Measurements from ENCODE around the gene P2RY2.
"Not testable (repeated sequence)": the region's sequence is repeated elsewhere in the genome, so short reads cannot be mapped to it uniquely, and the experiment has no call there.

Gene P2RY2

GRCh38 chr11:73194034-73194507 is 24.0 kb upstream of the P2RY2 start:
- H3K27me3 Mint-ChIP-seq (ENCODE audit: low read depth), result peaks cover 19% of the 10 kb centered on the region
- TF ChIP-seq, protein P1, sequence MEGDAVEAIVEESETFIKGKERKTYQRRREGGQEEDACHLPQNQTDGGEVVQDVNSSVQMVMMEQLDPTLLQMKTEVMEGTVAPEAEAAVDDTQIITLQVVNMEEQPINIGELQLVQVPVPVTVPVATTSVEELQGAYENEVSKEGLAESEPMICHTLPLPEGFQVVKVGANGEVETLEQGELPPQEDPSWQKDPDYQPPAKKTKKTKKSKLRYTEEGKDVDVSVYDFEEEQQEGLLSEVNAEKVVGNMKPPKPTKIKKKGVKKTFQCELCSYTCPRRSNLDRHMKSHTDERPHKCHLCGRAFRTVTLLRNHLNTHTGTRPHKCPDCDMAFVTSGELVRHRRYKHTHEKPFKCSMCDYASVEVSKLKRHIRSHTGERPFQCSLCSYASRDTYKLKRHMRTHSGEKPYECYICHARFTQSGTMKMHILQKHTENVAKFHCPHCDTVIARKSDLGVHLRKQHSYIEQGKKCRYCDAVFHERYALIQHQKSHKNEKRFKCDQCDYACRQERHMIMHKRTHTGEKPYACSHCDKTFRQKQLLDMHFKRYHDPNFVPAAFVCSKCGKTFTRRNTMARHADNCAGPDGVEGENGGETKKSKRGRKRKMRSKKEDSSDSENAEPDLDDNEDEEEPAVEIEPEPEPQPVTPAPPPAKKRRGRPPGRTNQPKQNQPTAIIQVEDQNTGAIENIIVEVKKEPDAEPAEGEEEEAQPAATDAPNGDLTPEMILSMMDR (IDR thresholded peaks at IDR 0.05; ENCODE audit: unreplicated experiment in 3 of 3), result no peak
- no peak overlapping the region for H3K27ac Mint-ChIP-seq
- H3K4me1 Mint-ChIP-seq, result no peaks in the 10 kb centered on the region
- H3K36me3 Mint-ChIP-seq (ENCODE audit: low read depth), result no peaks in the 10 kb centered on the region
- H3K9me3 Mint-ChIP-seq, result no peaks in the 10 kb centered on the region
- no peak overlapping the region for H3K4me3 Mint-ChIP-seq

DNA sequence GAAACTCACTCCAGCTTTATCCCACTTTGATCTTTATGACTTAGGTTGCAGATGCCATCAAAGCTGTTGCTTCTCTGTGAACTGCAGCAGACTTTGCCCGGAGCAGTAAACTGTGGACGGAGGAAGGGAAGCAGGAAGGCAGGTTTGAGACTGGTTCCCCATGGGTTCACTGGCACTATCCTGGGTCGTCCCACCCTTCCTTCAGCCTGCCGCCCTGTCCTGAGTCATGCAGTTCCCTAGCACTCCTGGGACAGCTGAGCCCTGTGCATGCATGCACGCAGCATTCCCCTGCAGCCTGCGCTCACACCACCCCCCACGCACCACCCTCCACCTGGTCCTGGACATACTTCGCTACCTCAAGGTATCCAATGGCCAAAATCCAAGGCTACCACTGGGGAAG is 23.5 kb upstream of the P2RY2 start:
- H3K9me3 Mint-ChIP-seq, result no peaks in the 10 kb centered on the region
- no peak overlapping the region for H3K4me3 Mint-ChIP-seq
- TF ChIP-seq, protein P1 (IDR thresholded peaks at IDR 0.05; ENCODE audit: unreplicated experiment in 3 of 3), result no peak
- H3K27me3 Mint-ChIP-seq (ENCODE audit: low read depth), result peaks cover 19% of the 10 kb centered on the region
- H3K4me1 Mint-ChIP-seq, result no peaks in the 10 kb centered on the region
- H3K27ac Mint-ChIP-seq, result no peak overlapping the region
- H3K36me3 Mint-ChIP-seq (ENCODE audit: low read depth), result no peaks in the 10 kb centered on the region

DNA sequence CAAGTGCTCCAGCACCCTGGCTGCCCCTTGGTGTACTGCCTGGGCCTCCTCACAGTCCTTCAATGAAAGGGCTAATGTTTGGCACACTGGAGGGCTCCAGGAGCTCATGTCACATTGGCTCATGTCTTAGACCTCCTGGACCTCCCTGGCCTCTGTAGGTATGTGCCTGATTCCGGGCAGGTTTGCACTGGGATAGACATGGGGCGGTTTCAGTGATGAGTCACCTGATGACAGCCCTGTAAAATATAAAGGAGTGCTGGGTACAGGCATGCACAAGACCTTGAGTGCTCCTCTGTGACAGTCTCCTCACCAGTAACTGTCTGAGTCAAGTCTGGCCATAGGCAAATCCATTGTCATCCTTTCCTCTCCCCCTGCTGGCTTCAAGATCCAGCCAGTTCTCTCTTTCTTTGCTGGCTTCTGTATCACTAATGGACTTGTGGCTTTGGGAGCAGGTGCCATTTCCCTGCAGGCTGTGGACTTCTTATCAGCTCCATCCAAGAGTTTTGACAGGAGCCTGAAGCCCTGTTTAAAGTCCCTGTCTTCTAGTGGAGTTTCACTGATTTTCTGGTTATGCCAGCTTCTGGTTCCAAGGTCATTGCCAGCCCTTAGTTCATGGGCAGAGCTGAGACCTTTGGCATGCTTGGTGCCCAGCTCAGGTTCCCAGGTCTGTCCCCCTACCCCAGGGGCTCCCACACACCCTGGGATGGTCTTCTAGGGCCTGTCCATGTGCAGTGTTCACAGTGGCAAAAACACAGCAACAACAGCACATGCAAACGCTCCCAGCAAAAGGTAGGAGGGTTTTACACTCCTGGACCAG is 22.7 kb upstream of the P2RY2 start:
- no peaks in the 10 kb centered on the region for H3K36me3 Mint-ChIP-seq (ENCODE audit: low read depth)
- no peak overlapping the region for H3K27ac Mint-ChIP-seq
- peaks cover 14% of the 10 kb centered on the region for H3K27me3 Mint-ChIP-seq (ENCODE audit: low read depth)
- TF ChIP-seq, protein P1 (IDR thresholded peaks at IDR 0.05; ENCODE audit: unreplicated experiment in 3 of 3), result no peak
- no peaks in the 10 kb centered on the region for H3K9me3 Mint-ChIP-seq
- H3K4me1 Mint-ChIP-seq, result peaks cover 3% of the 10 kb centered on the region
- no peak overlapping the region for H3K4me3 Mint-ChIP-seq

- Mint-ChIP-seq H3K9me3 (no peaks in the 10 kb centered on the region), H3K4me3 (no peak overlapping the region), H3K36me3 (ENCODE audit: low read depth) (no peaks in the 10 kb centered on the region), H3K27ac (no peak overlapping the region), H3K4me1 (peaks cover 5% of the 10 kb centered on the region), H3K27me3 (ENCODE audit: low read depth) (peaks cover 8% of the 10 kb centered on the region)
- TF ChIP-seq, protein P1 (IDR thresholded peaks at IDR 0.05; ENCODE audit: unreplicated experiment in 3 of 3), result no peak
Measured at GRCh38 chr11:73196576-73196975, 21.5 kb upstream of the P2RY2 start.

GRCh38 chr11:73197348-73197747 is 20.7 kb upstream of the P2RY2 start:
- Mint-ChIP-seq H3K36me3 (ENCODE audit: low read depth) (no peaks in the 10 kb centered on the region), H3K27ac (no peak overlapping the region), H3K27me3 (ENCODE audit: low read depth) (peaks cover 8% of the 10 kb centered on the region), H3K4me1 (peaks cover 5% of the 10 kb centered on the region), H3K9me3 (no peaks in the 10 kb centered on the region), H3K4me3 (no peak overlapping the region)
- TF ChIP-seq, protein P1 (IDR thresholded peaks at IDR 0.05; ENCODE audit: unreplicated experiment in 3 of 3), result no peak

DNA sequence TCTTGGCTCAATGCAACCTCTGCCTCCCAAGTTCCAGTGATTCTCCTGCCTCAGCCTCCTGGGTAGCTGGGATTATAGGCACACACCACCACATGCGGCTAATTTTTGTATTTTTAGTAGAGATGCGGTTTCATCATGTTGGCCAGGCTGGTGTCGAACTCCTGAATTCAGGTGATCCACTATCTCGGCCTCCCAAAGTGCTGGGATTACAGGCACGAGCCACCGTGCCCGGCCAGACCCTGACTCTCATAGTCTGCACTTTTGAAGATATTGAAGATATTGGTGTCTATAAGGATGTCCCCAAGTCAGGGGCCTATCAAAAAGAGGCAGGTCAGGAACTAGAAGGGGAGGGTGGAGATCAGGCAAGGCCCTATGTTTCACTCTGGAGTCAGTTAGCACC is 20.3 kb upstream of the P2RY2 start:
- not testable (repeated sequence) for H3K9me3 Mint-ChIP-seq; H3K27me3 Mint-ChIP-seq (ENCODE audit: low read depth); H3K36me3 Mint-ChIP-seq (ENCODE audit: low read depth); H3K4me3 Mint-ChIP-seq; H3K4me1 Mint-ChIP-seq; H3K27ac Mint-ChIP-seq

Measured in nephron (organoid).